G401 (cell line): Measurements from ENCODE around the gene ABCD4. TPM values are rescaled to one million over a fixed set of nuclear protein-coding genes. Genes with fewer than 3 reads are reported as not detected.
"Not testable (repeated sequence)": the region's sequence is repeated elsewhere in the genome, so short reads cannot be mapped to it uniquely, and the experiment has no call there.

Experiments used
- DNase-seq: peaks from one replicate; pipeline ENCODE4 v3.0.0-alpha.2; 2015; ENCODE audit warnings: low spot score
- in situ Hi-C: cut with HindIII; loops from 2 replicates; pipeline ENCODE4 v1.10.0; 2016; ENCODE audit warnings: low sequenced_read_pairs, mixed read lengths
- total RNA-seq: library from RNA; depleted of rRNA; stranded (reverse); fragments of >200 nt; shearing (Covaris generic); gene quantifications from 2 replicates; pipeline ENCODE4 v1.2.3, GENCODE V29; 2014; rRNA removed

Gene ABCD4
- total RNA-seq = 30.6 and 38.3 TPM in 2 replicates

GRCh38 chr14:74302634-74303569, at the start of gene ABCD4:
Gene ABCD4, minus strand, starts transcription at chr14:74302934. Its CDS starts 22 bp downstream, at chr14:74302912.
- in situ Hi-C loops = no loop called here
- DNase-seq = peak; percentile 97

GRCh38 chr14:74350928-74351323, 48.2 kb upstream of the ABCD4 start:
- in situ Hi-C loops = no loop called here

GRCh38 chr14:74350211-74350927, 47.6 kb upstream of the ABCD4 start:
- no peak for DNase-seq
- in situ Hi-C loops = no loop called here

More at GRCh38 chr14:74350928-74351323, 48.2 kb upstream of the ABCD4 start:
- DNase-seq = no peak

GRCh38 chr14:74349757-74350156, 47.0 kb upstream of the ABCD4 start:
- DNase-seq = no peak
- in situ Hi-C loops = no loop called here

- no peak for DNase-seq
- in situ Hi-C loops = no loop called here
Measured at GRCh38 chr14:74348735-74349463, 46.2 kb upstream of the ABCD4 start.

- in situ Hi-C loops = no loop called here
- no peak for DNase-seq
Measured at GRCh38 chr14:74348241-74348734, 45.6 kb upstream of the ABCD4 start, which contains the start of gene VRTN. Gene VRTN, plus strand, starts transcription at chr14:74348471. Its CDS starts 8,313 bp downstream, at chr14:74356784.

- in situ Hi-C loops = no loop called here
- DNase-seq = no peak
Measured at GRCh38 chr14:74347795-74348100, 45.0 kb upstream of the ABCD4 start.

- in situ Hi-C loops = no loop called here
- DNase-seq = no peak
Measured at GRCh38 chr14:74347097-74347794, 44.5 kb upstream of the ABCD4 start.

- no peak for DNase-seq
- in situ Hi-C loops = no loop called here
Measured at GRCh38 chr14:74346341-74346740, 43.6 kb upstream of the ABCD4 start.

GRCh38 chr14:74333909-74334308, 31.2 kb upstream of the ABCD4 start:
- in situ Hi-C loops = no loop called here

GRCh38 chr14:74329950-74330552, 27.3 kb upstream of the ABCD4 start:
- DNase-seq, in situ Hi-C loops: not testable (repeated sequence)

More at GRCh38 chr14:74333909-74334308, 31.2 kb upstream of the ABCD4 start:
- DNase-seq = no peak

- no peak for DNase-seq
- in situ Hi-C loops = no loop called here
Measured at GRCh38 chr14:74326369-74327152, 23.8 kb upstream of the ABCD4 start.

GRCh38 chr14:74325446-74325845, 22.7 kb upstream of the ABCD4 start:
- in situ Hi-C loops = no loop called here
- DNase-seq = no peak

- in situ Hi-C loops = no loop called here
- peak; percentile 13 for DNase-seq
Measured at GRCh38 chr14:74324931-74325361, 22.2 kb upstream of the ABCD4 start.

- DNase-seq = no peak
- in situ Hi-C loops = no loop called here
Measured at GRCh38 chr14:74314576-74314975, 11.8 kb upstream of the ABCD4 start.

- in situ Hi-C loops = no loop called here
- DNase-seq = no peak
Measured at GRCh38 chr14:74313601-74314000, 10.9 kb upstream of the ABCD4 start.

GRCh38 chr14:74312161-74312560, 9.4 kb upstream of the ABCD4 start:
- in situ Hi-C loops = no loop called here
- no peak for DNase-seq
